Keratinocyte (primary cell): ENCODE results near the gene AP2A2. TPM values are rescaled to one million over a fixed set of nuclear protein-coding genes. Genes with fewer than 3 reads are reported as not detected.

ENCODE experiments used
- DNase-seq: peaks from one replicate; pipeline ENCODE4 v3.0.0-alpha.2; 2011; ENCODE audit warnings: low read depth, missing footprints, low spot score
- FAIRE-seq: peaks from 2 replicates; lab custom pipeline; 2011; peaks lifted over from hg19 to GRCh38; lab: Jason Lieb, UNC
- H2AFZ ChIP-seq: 2 replicates; pipeline ENCODE4 v1.6.0; 2012; ENCODE audit warnings: low read length, control low read depth, inconsistent platforms; ENCODE audit not compliant: control insufficient read depth
- H3K27ac ChIP-seq: 2 replicates; pipeline ENCODE4 v1.5.1; 2011; ENCODE audit warnings: low read length; ENCODE audit not compliant: control insufficient read depth, insufficient read depth
- H3K27me3 ChIP-seq: 3 replicates; pipeline ENCODE4 v1.6.0; 2011; ENCODE audit warnings: low read length; ENCODE audit not compliant: control insufficient read depth, insufficient read depth; ENCODE audit errors: extremely low read depth
- H3K36me3 ChIP-seq, 2 experiments: 2 replicates in 1 of 2; 3 replicates in 1 of 2; pipeline ENCODE4 v1.5.1; 2011; ENCODE audit warnings: low read length in 2 of 2, mild to moderate bottlenecking in 1 of 2; ENCODE audit not compliant: control insufficient read depth in 2 of 2, insufficient read depth in 2 of 2; ENCODE audit errors: extremely low read depth in 1 of 2
- H3K4me1 ChIP-seq: 3 replicates; pipeline ENCODE4 v1.5.1; 2011; ENCODE audit warnings: low read length; ENCODE audit not compliant: control insufficient read depth, insufficient read depth; ENCODE audit errors: extremely low read depth
- H3K4me2 ChIP-seq: 3 replicates; pipeline ENCODE4 v1.6.0; 2011; ENCODE audit warnings: low read depth, low read length; ENCODE audit not compliant: control insufficient read depth, insufficient read depth; ENCODE audit errors: extremely low read depth
- H3K4me3 ChIP-seq, 3 experiments: fragments of 200-600 bp in 1 of 3; sonication (generic) in 1 of 3; 2 replicates in 2 of 3; 3 replicates in 1 of 3; pipeline ENCODE4 v1.5.1; 2011 to 2016; ENCODE audit warnings: low read length in 3 of 3, mild to moderate bottlenecking in 3 of 3, control low read depth in 2 of 3, inconsistent platforms in 1 of 3, low read depth in 1 of 3, mixed read lengths in 1 of 3, mixed run types in 1 of 3, moderate library complexity in 1 of 3; ENCODE audit not compliant: control insufficient read depth in 2 of 3, insufficient read depth in 2 of 3; ENCODE audit errors: extremely low read depth in 1 of 3
- H3K79me2 ChIP-seq: 2 replicates; pipeline ENCODE4 v1.6.0; 2012; ENCODE audit warnings: low read length; ENCODE audit not compliant: control insufficient read depth, insufficient read depth
- H3K9ac ChIP-seq: 3 replicates; pipeline ENCODE4 v1.6.0; 2011; ENCODE audit warnings: low read length; ENCODE audit not compliant: control insufficient read depth, insufficient read depth; ENCODE audit errors: extremely low read depth
- H3K9me1 ChIP-seq: 3 replicates; pipeline ENCODE4 v1.6.0; 2011; ENCODE audit warnings: low read length; ENCODE audit not compliant: control insufficient read depth, insufficient read depth; ENCODE audit errors: extremely low read depth
- H3K9me3 ChIP-seq: 2 replicates; pipeline ENCODE4 v1.5.1; 2012; ENCODE audit warnings: low read depth, low read length; ENCODE audit not compliant: control insufficient read depth
- H4K20me1 ChIP-seq: 3 replicates; pipeline ENCODE4 v1.6.0; 2011; ENCODE audit warnings: low read length; ENCODE audit not compliant: control insufficient read depth, insufficient read depth; ENCODE audit errors: extremely low read depth
- EZH2 ChIP-seq: IDR thresholded peaks from one replicate; pipeline ENCODE4 v1.6.1; 2012; ENCODE audit warnings: inconsistent platforms, mild to moderate bottlenecking, low read length, moderate library complexity
- dilution Hi-C: fragments of 300-500 bp; cut with MboI; formaldehyde crosslinking; loops from one replicate; pipeline ENCODE4 v1.7.0; 2020; ENCODE audit warnings: low sequenced_read_pairs; ENCODE audit not compliant: extremely low pct_ligation_motif_present
- polyA plus RNA-seq, 5 experiments: library from polyadenylated mRNA; depleted of rRNA in 3 of 5; stranded (reverse) in 3 of 5; stranded (forward) in 1 of 5; unstranded in 1 of 5; fragments of >200 nt; gene quantifications; 1 replicate in 1 of 5; 2 replicates in 3 of 5; 3 replicates in 1 of 5; pipeline versions ENCODE4 v1.2.1 to v1.2.3, GENCODE V29; 2011 to 2012; ENCODE audit warnings: missing spikeins in 2 of 5, low read depth in 1 of 5, low replicate concordance in 1 of 5
- TF ChIP-seq, protein P1 (sequence below), 3 experiments: IDR thresholded peaks in 1 of 3; conservative IDR thresholded peaks in 1 of 3; optimal IDR thresholded peaks in 1 of 3; 2 replicates in 2 of 3; 3 replicates in 1 of 3; pipeline versions ENCODE3 to v1.5.1; 2011; ENCODE audit warnings: low read length in 3 of 3, mild to moderate bottlenecking in 3 of 3, moderate library complexity in 2 of 3, control low read depth in 1 of 3, inconsistent platforms in 1 of 3; ENCODE audit not compliant: insufficient read depth in 2 of 3; ENCODE audit errors: extremely low read depth in 1 of 3

Gene AP2A2
- polyA plus RNA-seq, 1 donor (not counting 4 experiments of a cell fraction or from before 2014, with no cell fraction given), result 47.8 TPM

DNA sequence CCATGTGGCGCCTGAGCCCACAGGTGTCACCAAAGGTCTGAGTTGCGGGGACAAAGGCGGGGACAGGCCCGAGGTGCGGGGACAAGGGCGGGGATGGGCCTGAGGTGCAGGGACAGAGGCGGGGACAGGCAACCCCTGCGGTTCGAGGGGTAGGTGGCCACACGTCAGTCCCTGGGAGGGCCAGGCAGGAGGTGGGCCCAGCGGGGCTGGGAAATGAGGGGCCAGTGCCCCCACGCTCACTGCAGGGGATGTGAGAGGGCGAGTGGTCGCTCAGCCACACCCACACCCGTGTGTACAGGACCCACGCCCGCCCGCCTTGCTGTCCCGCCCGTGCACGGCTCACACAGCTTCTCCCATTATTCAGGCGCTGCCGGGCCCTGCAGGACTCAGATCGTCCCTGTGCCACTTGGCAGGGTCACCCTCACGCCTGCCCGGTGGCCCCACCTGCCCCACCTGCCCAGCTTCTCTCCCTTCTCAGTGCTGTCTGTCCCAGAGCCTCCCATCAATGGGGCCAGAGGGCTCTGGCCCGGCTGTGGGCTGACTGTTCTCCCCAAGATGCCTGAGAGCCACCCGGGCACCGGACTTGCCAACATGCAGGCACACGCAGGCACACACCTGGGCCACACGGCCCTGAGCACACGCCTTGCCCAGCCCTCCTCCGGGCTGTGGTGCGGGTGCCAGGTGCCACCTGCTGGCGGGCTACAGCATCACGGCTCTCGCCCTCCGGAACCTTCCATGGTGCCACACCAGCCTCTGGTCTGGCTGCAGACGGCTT is 125.1 kb downstream of the AP2A2 start:
- H3K36me3 ChIP-seq, result no peaks in the 10 kb centered on the region
- peaks cover 3% of the 10 kb centered on the region for H4K20me1 ChIP-seq
- no peaks in the 10 kb centered on the region for H3K79me2 ChIP-seq
- H2AFZ ChIP-seq, result no peak overlapping the region
- no peak overlapping the region for H3K4me3 ChIP-seq
- FAIRE-seq (peak; percentile 57), DNase-seq (peak; percentile 66)
- peaks cover 6% of the 10 kb centered on the region for H3K4me1 ChIP-seq
- no peak overlapping the region for H3K9ac ChIP-seq
- H3K9me1 ChIP-seq, result no peaks in the 10 kb centered on the region
- TF ChIP-seq EZH2, result no peak
- TF ChIP-seq, protein P1, sequence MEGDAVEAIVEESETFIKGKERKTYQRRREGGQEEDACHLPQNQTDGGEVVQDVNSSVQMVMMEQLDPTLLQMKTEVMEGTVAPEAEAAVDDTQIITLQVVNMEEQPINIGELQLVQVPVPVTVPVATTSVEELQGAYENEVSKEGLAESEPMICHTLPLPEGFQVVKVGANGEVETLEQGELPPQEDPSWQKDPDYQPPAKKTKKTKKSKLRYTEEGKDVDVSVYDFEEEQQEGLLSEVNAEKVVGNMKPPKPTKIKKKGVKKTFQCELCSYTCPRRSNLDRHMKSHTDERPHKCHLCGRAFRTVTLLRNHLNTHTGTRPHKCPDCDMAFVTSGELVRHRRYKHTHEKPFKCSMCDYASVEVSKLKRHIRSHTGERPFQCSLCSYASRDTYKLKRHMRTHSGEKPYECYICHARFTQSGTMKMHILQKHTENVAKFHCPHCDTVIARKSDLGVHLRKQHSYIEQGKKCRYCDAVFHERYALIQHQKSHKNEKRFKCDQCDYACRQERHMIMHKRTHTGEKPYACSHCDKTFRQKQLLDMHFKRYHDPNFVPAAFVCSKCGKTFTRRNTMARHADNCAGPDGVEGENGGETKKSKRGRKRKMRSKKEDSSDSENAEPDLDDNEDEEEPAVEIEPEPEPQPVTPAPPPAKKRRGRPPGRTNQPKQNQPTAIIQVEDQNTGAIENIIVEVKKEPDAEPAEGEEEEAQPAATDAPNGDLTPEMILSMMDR (optimal IDR thresholded peaks at IDR 0.05 in 1 of 3, IDR thresholded peaks at IDR 0.05 in 1 of 3, conservative IDR thresholded peaks at IDR 0.05 in 1 of 3; ENCODE audit: extremely low read depth in 1 of 3, insufficient read depth in 2 of 3, low read length in 3 of 3), result peak; percentile 94 to 100 (median 99)
- dilution Hi-C loops, result no loop called here
- H3K9me3 ChIP-seq, result no peaks in the 10 kb centered on the region
- H3K27ac ChIP-seq, result no peak overlapping the region
- peak overlapping the region; percentile 6 for H3K4me2 ChIP-seq
- H3K27me3 ChIP-seq, result peaks cover 24% of the 10 kb centered on the region

DNA sequence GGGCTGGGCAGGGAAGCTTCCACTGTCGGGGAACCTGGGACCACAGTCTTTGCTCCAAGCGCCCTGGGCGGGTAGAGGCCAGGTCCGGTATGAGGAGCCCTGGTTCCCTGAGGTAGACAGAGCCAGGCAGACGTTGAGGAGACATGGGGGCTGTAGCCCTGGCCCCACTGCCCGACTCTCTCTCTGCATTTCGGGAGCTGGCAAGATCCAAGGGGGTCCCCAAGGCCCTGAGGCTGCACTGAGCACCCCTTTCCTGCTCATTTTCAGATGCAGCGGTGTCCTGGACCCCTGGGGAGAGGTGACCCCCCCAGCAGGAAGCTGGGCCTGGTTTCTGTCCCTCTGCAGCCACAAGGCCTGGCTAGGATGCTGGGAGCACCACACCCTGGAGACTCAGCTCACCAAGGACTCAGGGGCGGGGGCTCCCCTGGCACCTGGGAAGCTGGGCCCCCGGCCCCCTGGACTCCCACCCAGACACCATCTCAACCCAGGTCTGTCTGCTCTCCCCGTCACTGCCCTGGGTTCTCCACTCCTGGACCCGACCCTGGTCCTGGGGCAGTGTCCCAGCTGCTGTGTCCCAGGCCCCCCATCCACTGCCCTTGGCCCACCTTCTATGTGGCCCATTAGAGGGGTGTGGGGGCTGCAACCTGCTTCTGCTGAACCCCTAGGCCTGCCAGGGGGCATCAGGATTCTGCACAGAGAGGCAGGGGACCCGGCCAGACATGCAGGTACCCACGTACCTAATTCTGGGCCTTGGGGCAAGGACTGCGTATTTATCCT is 125.9 kb downstream of the AP2A2 start:
- Histone ChIP-seq H3K4me3 (no peak overlapping the region), H3K27me3 (peaks cover 24% of the 10 kb centered on the region), H3K36me3 (no peaks in the 10 kb centered on the region), H3K79me2 (no peaks in the 10 kb centered on the region), H4K20me1 (peaks cover 3% of the 10 kb centered on the region), H3K9me1 (no peaks in the 10 kb centered on the region), H3K27ac (no peak overlapping the region), H3K4me2 (no peak overlapping the region), H3K9ac (no peak overlapping the region), H3K4me1 (peaks cover 6% of the 10 kb centered on the region), H3K9me3 (no peaks in the 10 kb centered on the region), H2AFZ (no peak overlapping the region)
- TF ChIP-seq, protein P1 (optimal IDR thresholded peaks at IDR 0.05 in 1 of 3, IDR thresholded peaks at IDR 0.05 in 1 of 3, conservative IDR thresholded peaks at IDR 0.05 in 1 of 3; ENCODE audit: extremely low read depth in 1 of 3, insufficient read depth in 2 of 3, low read length in 3 of 3), result no peak
- TF ChIP-seq EZH2, result no peak
- no peak for FAIRE-seq
- dilution Hi-C loops, result no loop called here
- no peak for DNase-seq
